ENCODE data around the gene CNPY4.

The CNPY4 gene

DNA sequence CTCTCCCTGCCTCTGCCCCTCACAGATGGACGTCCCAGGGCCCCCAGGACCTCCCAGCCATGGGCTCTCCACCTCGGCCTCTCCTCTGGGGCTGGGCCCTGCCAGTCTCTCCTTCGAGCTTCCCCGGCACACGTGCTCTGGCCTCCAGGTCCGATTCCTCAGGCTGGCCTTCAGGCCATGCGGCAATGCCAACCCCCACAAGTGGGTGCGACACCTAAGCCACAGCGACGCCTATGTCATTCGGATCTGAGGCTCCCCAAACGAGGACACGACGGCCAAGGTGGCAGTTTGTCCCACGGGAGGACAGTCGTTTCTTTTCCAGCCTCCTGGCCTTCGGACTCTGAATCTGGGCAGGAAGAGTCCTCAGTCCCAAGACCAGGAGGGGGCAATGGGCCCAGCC is 12.8 kb upstream of the CNPY4 start:
- H3K4me1 ChIP-seq (ENCODE audit: control insufficient read depth, insufficient read depth, low read length, unreplicated experiment): no peaks in the 10 kb centered on the region
- no peak overlapping the region for H3K4me3 ChIP-seq (ENCODE audit: low read depth, low read length)
- peaks cover 3% of the 10 kb centered on the region; the same call in 1 of the 2 replicates for H3K36me3 ChIP-seq (ENCODE audit: insufficient read depth, low read length)
- H3K27ac ChIP-seq (ENCODE audit: low read depth, low read length): no peak overlapping the region
- no peaks in the 10 kb centered on the region for H3K79me2 ChIP-seq (ENCODE audit: control insufficient read depth, insufficient read depth, low read length, unreplicated experiment)
- H3K27me3 ChIP-seq (ENCODE audit: insufficient read depth, low read length): no peaks in the 10 kb centered on the region
- no peak overlapping the region for H2AFZ ChIP-seq (ENCODE audit: low read length, unreplicated experiment)

DNA sequence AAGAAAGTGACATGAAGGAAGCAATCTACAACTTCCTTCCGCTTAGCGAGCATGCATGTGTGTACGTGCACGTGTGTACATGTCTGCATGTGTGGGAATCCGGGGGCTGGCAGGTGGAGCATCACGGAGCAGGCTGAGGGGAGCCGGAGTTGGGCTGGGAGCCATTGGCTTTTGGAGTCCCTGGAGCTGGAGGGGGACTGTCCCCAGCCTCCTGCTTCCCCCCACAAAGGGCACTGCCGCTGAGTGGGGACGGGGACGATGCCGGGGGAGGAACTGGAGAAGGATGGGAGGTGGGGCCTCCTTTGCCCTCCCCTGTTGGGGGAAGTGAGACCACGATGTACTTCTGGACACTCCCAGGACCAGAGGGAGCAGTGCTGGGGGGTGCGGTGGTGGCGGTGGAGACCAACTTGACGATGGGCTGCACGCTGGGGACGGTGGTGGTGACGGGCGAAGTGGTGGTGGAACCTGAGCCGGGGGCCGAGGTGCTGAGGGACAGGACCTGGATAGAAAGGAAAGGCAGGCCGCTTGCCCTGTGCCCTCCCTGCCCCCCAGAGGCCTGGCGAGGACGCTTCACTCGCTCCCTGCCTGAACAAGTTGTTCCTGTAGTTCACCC is 12.2 kb upstream of the CNPY4 start:
- Histone ChIP-seq H3K36me3 (ENCODE audit: insufficient read depth, low read length) (peaks cover 3% of the 10 kb centered on the region; the same call in 1 of the 2 replicates), H3K4me1 (ENCODE audit: control insufficient read depth, insufficient read depth, low read length, unreplicated experiment) (no peaks in the 10 kb centered on the region), H3K4me3 (ENCODE audit: low read depth, low read length) (no peak overlapping the region), H3K79me2 (ENCODE audit: control insufficient read depth, insufficient read depth, low read length, unreplicated experiment) (no peaks in the 10 kb centered on the region), H3K27ac (ENCODE audit: low read depth, low read length) (no peak overlapping the region), H2AFZ (ENCODE audit: low read length, unreplicated experiment) (no peak overlapping the region), H3K27me3 (ENCODE audit: insufficient read depth, low read length) (no peaks in the 10 kb centered on the region)

- no peaks in the 10 kb centered on the region for H3K4me1 ChIP-seq (ENCODE audit: control insufficient read depth, insufficient read depth, low read length, unreplicated experiment)
- H3K79me2 ChIP-seq (ENCODE audit: control insufficient read depth, insufficient read depth, low read length, unreplicated experiment): no peaks in the 10 kb centered on the region
- no peaks in the 10 kb centered on the region for H3K27me3 ChIP-seq (ENCODE audit: insufficient read depth, low read length)
- H3K36me3 ChIP-seq (ENCODE audit: insufficient read depth, low read length): peaks cover 3% of the 10 kb centered on the region; the same call in 1 of the 2 replicates
- no peak overlapping the region for H3K27ac ChIP-seq (ENCODE audit: low read depth, low read length)
- H3K4me3 ChIP-seq (ENCODE audit: low read depth, low read length): no peak overlapping the region
- no peak overlapping the region for H2AFZ ChIP-seq (ENCODE audit: low read length, unreplicated experiment)
Observed at GRCh38 chr7:100107890-100108289, 11.5 kb upstream of the CNPY4 start.

DNA sequence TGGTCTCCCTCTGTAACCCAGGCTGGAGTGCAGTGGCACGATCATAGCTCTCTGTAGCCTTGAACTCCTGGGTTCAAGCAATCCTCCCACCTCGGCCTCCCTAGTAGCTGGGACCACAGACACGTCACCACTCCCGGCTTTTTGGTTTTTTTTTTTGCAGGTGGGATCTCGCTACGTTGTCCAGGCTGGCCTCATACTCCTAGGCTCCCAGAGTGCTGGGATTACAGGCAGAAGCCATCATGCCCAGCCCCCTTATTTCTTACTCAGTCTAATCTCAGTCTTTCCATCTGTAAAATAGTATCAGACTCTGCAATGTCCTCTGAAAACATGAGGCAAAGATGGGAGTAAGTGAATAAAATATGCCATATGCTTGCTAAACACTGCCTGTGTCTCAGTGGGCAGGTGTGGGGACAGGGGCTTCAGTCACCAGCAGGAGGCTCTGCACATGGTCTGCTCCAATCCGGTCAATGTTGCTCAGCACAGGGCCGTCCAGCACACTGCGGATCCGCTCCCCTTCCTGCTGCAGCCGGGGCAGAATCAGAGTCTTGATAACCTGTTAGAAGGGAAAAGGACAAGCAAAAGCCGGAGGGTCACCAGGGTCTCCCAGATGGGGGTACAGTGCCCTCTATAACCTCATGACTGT is 9.8 kb upstream of the CNPY4 start:
- H3K36me3 ChIP-seq (ENCODE audit: insufficient read depth, low read length): peaks cover 3% of the 10 kb centered on the region; the same call in 1 of the 2 replicates

DNA sequence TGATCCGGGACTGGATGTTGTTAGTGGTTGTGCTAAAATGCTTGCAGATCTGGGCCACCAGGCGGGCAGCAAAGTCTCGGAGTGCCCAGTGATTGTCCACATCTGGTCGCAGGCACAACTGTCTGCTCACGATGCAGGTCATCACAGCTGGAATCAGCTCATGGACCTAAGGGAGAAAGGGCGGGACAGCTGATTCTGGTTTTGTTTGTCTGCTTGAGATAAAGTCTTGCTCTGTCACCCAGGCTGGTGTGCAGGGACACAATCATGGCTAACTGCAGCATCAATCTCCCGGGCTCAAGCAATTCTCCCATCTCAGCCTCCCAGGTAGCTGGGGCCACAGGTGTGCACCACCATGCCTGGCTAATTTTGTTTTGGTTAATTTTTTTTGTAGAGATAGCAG is 8.3 kb upstream of the CNPY4 start:
- no peaks in the 10 kb centered on the region for H3K4me1 ChIP-seq (ENCODE audit: control insufficient read depth, insufficient read depth, low read length, unreplicated experiment)
- H3K27ac ChIP-seq (ENCODE audit: low read depth, low read length): no peak overlapping the region
- H3K27me3 ChIP-seq (ENCODE audit: insufficient read depth, low read length): no peaks in the 10 kb centered on the region
- no peak overlapping the region for H2AFZ ChIP-seq (ENCODE audit: low read length, unreplicated experiment)
- H3K4me3 ChIP-seq (ENCODE audit: low read depth, low read length): no peak overlapping the region
- H3K79me2 ChIP-seq (ENCODE audit: control insufficient read depth, insufficient read depth, low read length, unreplicated experiment): no peaks in the 10 kb centered on the region
- peaks cover 3% of the 10 kb centered on the region; the same call in 1 of the 2 replicates for H3K36me3 ChIP-seq (ENCODE audit: insufficient read depth, low read length)

More for the DNA sequence above, 9.8 kb upstream of the CNPY4 start:
- Histone ChIP-seq H3K4me3 (ENCODE audit: low read depth, low read length) (no peak overlapping the region), H3K27ac (ENCODE audit: low read depth, low read length) (no peak overlapping the region), H3K27me3 (ENCODE audit: insufficient read depth, low read length) (no peaks in the 10 kb centered on the region), H3K79me2 (ENCODE audit: control insufficient read depth, insufficient read depth, low read length, unreplicated experiment) (no peaks in the 10 kb centered on the region), H2AFZ (ENCODE audit: low read length, unreplicated experiment) (no peak overlapping the region), H3K4me1 (ENCODE audit: control insufficient read depth, insufficient read depth, low read length, unreplicated experiment) (no peaks in the 10 kb centered on the region)

- H3K36me3 ChIP-seq (ENCODE audit: insufficient read depth, low read length): peaks cover 3% of the 10 kb centered on the region; the same call in 1 of the 2 replicates
- no peaks in the 10 kb centered on the region for H3K4me1 ChIP-seq (ENCODE audit: control insufficient read depth, insufficient read depth, low read length, unreplicated experiment)
- no peaks in the 10 kb centered on the region for H3K79me2 ChIP-seq (ENCODE audit: control insufficient read depth, insufficient read depth, low read length, unreplicated experiment)
- no peak overlapping the region for H3K4me3 ChIP-seq (ENCODE audit: low read depth, low read length)
- H3K27me3 ChIP-seq (ENCODE audit: insufficient read depth, low read length): no peaks in the 10 kb centered on the region
- no peak overlapping the region for H3K27ac ChIP-seq (ENCODE audit: low read depth, low read length)
- no peak overlapping the region for H2AFZ ChIP-seq (ENCODE audit: low read length, unreplicated experiment)
Observed at GRCh38 chr7:100111914-100112313, 7.5 kb upstream of the CNPY4 start.

DNA sequence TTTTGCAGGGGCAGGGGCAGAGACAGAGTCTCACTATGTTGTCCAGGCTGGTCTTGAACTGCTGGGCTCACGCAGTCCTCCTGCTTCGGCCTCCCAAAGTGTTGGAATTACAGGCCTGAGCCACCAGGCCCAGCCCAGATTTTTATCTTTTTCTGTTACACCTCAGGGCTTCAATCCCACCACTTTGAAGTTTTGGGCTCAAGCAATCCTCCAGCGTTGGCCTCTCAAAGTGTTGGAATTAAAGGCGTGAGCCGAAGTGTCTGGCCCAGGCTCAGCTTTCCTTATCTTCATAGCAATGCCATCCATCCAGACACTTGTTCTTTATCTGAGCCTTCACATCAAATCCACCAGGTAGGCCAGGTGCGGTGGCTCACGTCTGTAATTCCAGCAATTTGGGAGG is 4.4 kb upstream of the CNPY4 start:
- H3K27me3 ChIP-seq (ENCODE audit: insufficient read depth, low read length): no peaks in the 10 kb centered on the region
- H3K4me3 ChIP-seq (ENCODE audit: low read depth, low read length): no peak overlapping the region
- peaks cover 3% of the 10 kb centered on the region; the same call in 1 of the 2 replicates for H3K36me3 ChIP-seq (ENCODE audit: insufficient read depth, low read length)

GRCh38 chr7:100118388-100119071 is 904 bp upstream of the CNPY4 start:
- peaks cover 10% of the 10 kb centered on the region for H3K79me2 ChIP-seq (ENCODE audit: control insufficient read depth, insufficient read depth, low read length, unreplicated experiment)
- no peak overlapping the region for H3K27ac ChIP-seq (ENCODE audit: low read depth, low read length)
- no peaks in the 10 kb centered on the region for H3K27me3 ChIP-seq (ENCODE audit: insufficient read depth, low read length)
- H3K4me1 ChIP-seq (ENCODE audit: control insufficient read depth, insufficient read depth, low read length, unreplicated experiment): peaks cover 6% of the 10 kb centered on the region
- peak overlapping the region; percentile 89 for H3K4me3 ChIP-seq (ENCODE audit: low read depth, low read length)
- H3K36me3 ChIP-seq (ENCODE audit: insufficient read depth, low read length): no peaks in the 10 kb centered on the region
- H2AFZ ChIP-seq (ENCODE audit: low read length, unreplicated experiment): peak overlapping the region; percentile 41

More for the DNA sequence above, 4.4 kb upstream of the CNPY4 start:
- no peaks in the 10 kb centered on the region for H3K4me1 ChIP-seq (ENCODE audit: control insufficient read depth, insufficient read depth, low read length, unreplicated experiment)
- H2AFZ ChIP-seq (ENCODE audit: low read length, unreplicated experiment): no peak overlapping the region
- H3K27ac ChIP-seq (ENCODE audit: low read depth, low read length): no peak overlapping the region
- H3K79me2 ChIP-seq (ENCODE audit: control insufficient read depth, insufficient read depth, low read length, unreplicated experiment): peaks cover 8% of the 10 kb centered on the region

DNA sequence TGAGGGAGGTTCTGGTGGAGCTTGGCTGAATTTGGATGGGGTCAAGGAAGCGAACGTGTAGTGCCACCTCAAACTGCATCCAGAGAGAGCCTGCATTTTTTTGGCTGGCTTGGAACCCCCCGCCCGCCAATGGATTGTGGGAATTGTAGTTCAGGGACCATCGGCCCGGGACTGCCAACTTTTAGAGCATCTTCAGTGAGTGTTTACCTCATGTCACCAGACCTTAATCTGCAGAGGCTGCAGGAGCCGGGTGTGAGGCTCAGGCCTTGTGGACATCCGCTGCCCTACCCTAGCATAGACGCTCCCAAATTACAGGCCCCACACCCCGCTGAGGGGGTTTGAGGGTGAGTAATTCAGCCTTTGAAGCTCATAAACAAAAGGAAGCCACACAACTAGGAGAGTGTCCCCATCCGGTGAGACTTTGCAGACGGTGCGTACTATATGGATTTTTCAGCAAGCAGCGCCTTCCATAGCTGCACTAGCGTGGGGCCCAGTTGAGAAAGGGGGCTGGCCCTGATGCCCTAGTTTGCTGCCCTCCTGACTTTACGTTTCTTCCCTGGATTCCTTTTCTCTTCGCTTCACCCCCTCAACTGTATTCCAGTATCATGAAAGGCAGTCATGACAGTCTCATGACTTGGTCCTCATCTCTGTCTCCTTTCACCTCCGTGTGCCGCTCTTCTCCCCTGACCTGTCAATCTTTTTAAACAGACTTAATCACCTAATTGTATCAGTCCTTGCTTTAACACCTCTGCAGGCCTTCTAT is 717 bp downstream of the CNPY4 start:
- no peaks in the 10 kb centered on the region for H3K27me3 ChIP-seq (ENCODE audit: insufficient read depth, low read length)
- H3K4me3 ChIP-seq (ENCODE audit: low read depth, low read length): peak overlapping the region; percentile 89
- H3K36me3 ChIP-seq (ENCODE audit: insufficient read depth, low read length): no peaks in the 10 kb centered on the region
- peaks cover 10% of the 10 kb centered on the region for H3K79me2 ChIP-seq (ENCODE audit: control insufficient read depth, insufficient read depth, low read length, unreplicated experiment)
- peak overlapping the region; percentile 81 for H3K27ac ChIP-seq (ENCODE audit: low read depth, low read length)
- H3K4me1 ChIP-seq (ENCODE audit: control insufficient read depth, insufficient read depth, low read length, unreplicated experiment): peaks cover 6% of the 10 kb centered on the region
- peak overlapping the region; percentile 83 for H2AFZ ChIP-seq (ENCODE audit: low read length, unreplicated experiment)

DNA sequence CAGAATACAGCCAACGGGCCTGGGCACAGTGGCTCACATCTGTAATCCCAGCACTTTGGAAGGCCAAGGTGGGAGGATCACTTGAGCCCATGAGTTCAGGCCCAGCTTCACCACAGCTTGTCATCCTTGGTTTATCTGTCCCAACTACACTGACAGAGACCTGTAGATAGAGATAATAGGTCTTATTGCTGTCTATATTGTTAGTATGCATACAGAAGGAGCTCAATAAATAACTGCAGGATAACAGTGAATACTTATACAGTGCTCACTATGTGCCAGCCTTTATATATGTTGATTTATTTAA is 1.3 kb downstream of the CNPY4 start:
- Histone ChIP-seq H2AFZ (ENCODE audit: low read length, unreplicated experiment) (no peak overlapping the region), H3K79me2 (ENCODE audit: control insufficient read depth, insufficient read depth, low read length, unreplicated experiment) (peaks cover 10% of the 10 kb centered on the region), H3K4me1 (ENCODE audit: control insufficient read depth, insufficient read depth, low read length, unreplicated experiment) (peaks cover 11% of the 10 kb centered on the region)

More for the DNA sequence above, 1.3 kb downstream of the CNPY4 start:
- no peaks in the 10 kb centered on the region for H3K36me3 ChIP-seq (ENCODE audit: insufficient read depth, low read length)
- H3K4me3 ChIP-seq (ENCODE audit: low read depth, low read length): peak overlapping the region; percentile 89
- H3K27me3 ChIP-seq (ENCODE audit: insufficient read depth, low read length): no peaks in the 10 kb centered on the region
- no peak overlapping the region for H3K27ac ChIP-seq (ENCODE audit: low read depth, low read length)

Data from ACC112 (cell line).